Endothelial cell of umbilical vein (primary cell): ENCODE results near the gene GTF2E1. TPM values are rescaled to one million over a fixed set of nuclear protein-coding genes. Genes with fewer than 3 reads are reported as not detected.

Experiments used
- BruUV-seq: library from RNA; stranded (reverse); fragments of 400-500 nt; replicated peaks from 2 replicates; lab custom pipeline; 2021; lab: Mats Ljungman, UMichigan
- CTCF ChIA-PET: fragments of 300-600, 350-600 bp; sonication (Branson Sonifier 250); formaldehyde crosslinking; loops from one replicate; lab custom pipeline; 2021; ENCODE audit warnings: antibody characterized with exemption, inconsistent platforms; lab: Charles Lee
- POLR2A ChIA-PET: fragments of 300-600, 350-600 bp; sonication (Branson Sonifier 250); formaldehyde crosslinking; loops from one replicate; lab custom pipeline; 2021; ENCODE audit warnings: antibody characterized with exemption, inconsistent platforms; lab: Charles Lee
- DNase-seq: peaks from one replicate; pipeline ENCODE4 v3.0.0-alpha.2; 2011; ENCODE audit warnings: low read depth, low spot score
- FAIRE-seq: peaks from 2 replicates; lab custom pipeline; 2011; peaks lifted over from hg19 to GRCh38; lab: Jason Lieb, UNC
- H2AFZ ChIP-seq: 2 replicates; pipeline ENCODE4 v1.6.0; 2012; ENCODE audit warnings: low read depth, low read length, control low read depth, inconsistent platforms
- H3K27ac ChIP-seq: 2 replicates; pipeline ENCODE4 v1.5.1; 2011; ENCODE audit warnings: low read depth, mild to moderate bottlenecking, control low read depth, low read length, moderate library complexity; ENCODE audit not compliant: insufficient read depth
- H3K27me3 ChIP-seq, 2 experiments: 2 replicates each; pipeline versions ENCODE4 v1.6.0 to v1.6.1; 2011; ENCODE audit warnings: low read length in 2 of 2, mixed read lengths in 1 of 2; ENCODE audit not compliant: control insufficient read depth in 2 of 2, insufficient read depth in 2 of 2
- H3K36me3 ChIP-seq, 2 experiments: 2 replicates in 1 of 2; 3 replicates in 1 of 2; pipeline ENCODE4 v1.5.1; 2011; ENCODE audit warnings: low read length in 2 of 2, mild to moderate bottlenecking in 1 of 2, moderate library complexity in 1 of 2; ENCODE audit not compliant: control insufficient read depth in 2 of 2, insufficient read depth in 2 of 2; ENCODE audit errors: extremely low read depth in 1 of 2
- H3K4me1 ChIP-seq: 3 replicates; pipeline ENCODE4 v1.5.1; 2011; ENCODE audit warnings: mild to moderate bottlenecking, low read length; ENCODE audit not compliant: control insufficient read depth, insufficient read depth; ENCODE audit errors: extremely low read depth
- H3K4me2 ChIP-seq: 2 replicates; pipeline ENCODE4 v1.6.1; 2011; ENCODE audit warnings: low read length, control low read depth, mixed read lengths; ENCODE audit not compliant: insufficient read depth
- H3K4me3 ChIP-seq, 3 experiments: fragments of 200-600 bp in 1 of 3; sonication (generic), shearing (Covaris generic) in 1 of 3; replicated peaks in 1 of 3; 2 replicates each; pipeline ENCODE4 v1.5.1; 2011 to 2016; ENCODE audit warnings: control low read depth in 3 of 3, low read length in 3 of 3, mild to moderate bottlenecking in 2 of 3, inconsistent platforms in 1 of 3, low read depth in 1 of 3, moderate library complexity in 1 of 3; ENCODE audit not compliant: insufficient read depth in 1 of 3
- H3K79me2 ChIP-seq: 2 replicates; pipeline ENCODE4 v1.6.0; 2012; ENCODE audit warnings: low read length, inconsistent platforms; ENCODE audit not compliant: control insufficient read depth, insufficient read depth
- H3K9ac ChIP-seq: replicated peaks from 2 replicates; pipeline ENCODE3; 2011; ENCODE audit warnings: low read length, control low read depth; ENCODE audit not compliant: insufficient read depth; ENCODE audit errors: extremely low read depth
- H3K9me1 ChIP-seq: replicated peaks from 3 replicates; pipeline ENCODE4 v1.6.0; 2011; ENCODE audit warnings: mild to moderate bottlenecking, low read length; ENCODE audit not compliant: control insufficient read depth, insufficient read depth; ENCODE audit errors: extremely low read depth
- H3K9me3 ChIP-seq: replicated peaks from 2 replicates; pipeline ENCODE4 v1.5.1; 2012; ENCODE audit warnings: low read length, inconsistent platforms; ENCODE audit not compliant: control insufficient read depth, insufficient read depth
- H4K20me1 ChIP-seq: replicated peaks from 2 replicates; pipeline ENCODE3; 2011; ENCODE audit warnings: mild to moderate bottlenecking, low read length; ENCODE audit not compliant: control insufficient read depth, insufficient read depth; ENCODE audit errors: extremely low read depth
- EZH2 ChIP-seq: IDR thresholded peaks from 2 replicates; pipeline ENCODE4 v1.6.1; 2012; ENCODE audit warnings: borderline replicate concordance, low read depth, mild to moderate bottlenecking, moderate library complexity, low read length, inconsistent platforms; ENCODE audit not compliant: severe bottlenecking
- FOS ChIP-seq: IDR thresholded peaks from 2 replicates; pipeline ENCODE4 v1.6.1; 2011; ENCODE audit warnings: mild to moderate bottlenecking, low read length, moderate library complexity, borderline replicate concordance; ENCODE audit not compliant: insufficient read depth
- GATA2 ChIP-seq: IDR thresholded peaks from 2 replicates; pipeline ENCODE4 v1.7.0; 2011; ENCODE audit warnings: low read depth, mild to moderate bottlenecking, moderate library complexity, mixed read lengths, low read length; ENCODE audit not compliant: insufficient read length, insufficient read depth
- JUN ChIP-seq: IDR thresholded peaks from 2 replicates; pipeline ENCODE4 v1.6.1; 2011; ENCODE audit warnings: borderline replicate concordance, low read depth; ENCODE audit not compliant: insufficient read length, insufficient read depth
- MYC ChIP-seq: IDR thresholded peaks from one replicate; pipeline ENCODE4 v1.6.1; 2011; ENCODE audit warnings: mild to moderate bottlenecking, low read depth, low read length
- POLR2A ChIP-seq: IDR thresholded peaks from 2 replicates; pipeline ENCODE4 v1.6.1; 2012; ENCODE audit warnings: low read depth, mild to moderate bottlenecking, control low read depth, low read length
- POLR2AphosphoS5 ChIP-seq: IDR thresholded peaks from 2 replicates; pipeline ENCODE4 v1.6.1; 2012; ENCODE audit warnings: low read depth, mild to moderate bottlenecking, control low read depth, low read length, moderate library complexity; ENCODE audit not compliant: insufficient read depth
- dilution Hi-C: fragments of 300-500 bp; cut with MboI; formaldehyde crosslinking; loops from one replicate; pipeline ENCODE4 v1.15.0; 2019; ENCODE audit warnings: low sequenced_read_pairs; ENCODE audit not compliant: extremely low pct_ligation_motif_present
- intact Hi-C: fragments of 100-400 bp; cut with micrococcal nuclease; formaldehyde crosslinking; loops from one replicate; pipeline ENCODE4 v1.10.0; 2022
- polyA plus RNA-seq, 4 experiments: library from polyadenylated mRNA; depleted of rRNA in 3 of 4; stranded (reverse) in 3 of 4; unstranded in 1 of 4; fragments of >200 nt; gene quantifications; 2 replicates each; pipeline versions ENCODE4 v1.2.1 to v1.2.3, GENCODE V29; 2011 to 2012; ENCODE audit warnings: missing spikeins in 1 of 4
- total RNA-seq: library from RNA; stranded (reverse); gene quantifications from 2 replicates; pipeline ENCODE4 v1.2.3, GENCODE V29; 2021
- TF ChIP-seq, protein P1 (sequence below), 2 donors: IDR thresholded peaks; 1 replicate in 1 of 2; 2 replicates in 1 of 2; pipeline ENCODE4 v1.5.1; 2011; ENCODE audit warnings: low read length in 2 of 2, mild to moderate bottlenecking in 2 of 2, moderate library complexity in 2 of 2, control low read depth in 1 of 2, inconsistent platforms in 1 of 2, low read depth in 1 of 2; ENCODE audit not compliant: insufficient read depth in 1 of 2; ENCODE audit errors: extremely low read depth in 1 of 2
- TF ChIP-seq, protein P2 (sequence below): IDR thresholded peaks from 2 replicates; pipeline ENCODE4 v1.6.1; 2011; ENCODE audit not compliant: insufficient read depth, insufficient read length

GTF2E1 gene
- total and polyA plus RNA-seq, 2 donors (not counting 3 experiments of a cell fraction or from before 2014, with no cell fraction given): 10.6 to 27.7 TPM

DNA sequence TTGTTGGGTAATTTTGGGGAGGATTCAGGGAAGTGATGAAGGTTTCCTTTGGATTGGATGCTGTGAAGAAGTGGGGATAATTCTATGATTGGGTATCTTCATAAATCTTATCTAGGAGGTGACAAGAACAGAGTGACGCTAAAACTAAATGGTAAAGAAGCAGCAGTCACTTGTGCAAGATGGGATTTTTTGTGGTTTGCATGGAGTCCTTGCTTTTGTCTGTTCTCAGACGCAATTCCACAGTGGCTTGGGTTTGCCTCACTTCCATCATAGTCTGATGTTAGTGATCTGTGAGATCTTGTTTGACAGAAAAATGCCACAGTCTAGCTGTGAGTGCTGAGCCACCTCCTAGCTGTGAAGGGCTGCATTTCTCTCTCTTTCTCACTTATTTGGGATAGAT lies 26.9 kb downstream of the GTF2E1 start:
- Histone ChIP-seq H3K79me2 (peaks cover 33% of the 10 kb centered on the region), H3K9me3 (no peaks in the 10 kb centered on the region), H2AFZ (no peak overlapping the region), H4K20me1 (no peaks in the 10 kb centered on the region), H3K27ac (no peak overlapping the region), H3K9ac (no peak overlapping the region), H3K4me2 (no peak overlapping the region), H3K9me1 (no peaks in the 10 kb centered on the region), H3K4me3 (no peak overlapping the region), H3K36me3 (peaks cover 0 to 2% of the 10 kb centered on the region in 2 experiments), H3K4me1 (peaks cover 4% of the 10 kb centered on the region), H3K27me3 (no peaks in the 10 kb centered on the region)
- FAIRE-seq: no peak
- no peak for TF ChIP-seq MYC
- TF ChIP-seq EZH2: no peak
- no TSS peak for BruUV-seq
- POLR2A ChIA-PET: no interaction called here
- CTCF ChIA-PET: interaction anchor here (1.7 to 2.0 kb wide), 2 partner anchors 21 to 25 kb away, joined by 3 to 6 read pairs; no protein-coding TSS in a partner anchor
- dilution Hi-C loops: no loop called here
- intact Hi-C loops: no loop called here
- no peak for DNase-seq

DNA sequence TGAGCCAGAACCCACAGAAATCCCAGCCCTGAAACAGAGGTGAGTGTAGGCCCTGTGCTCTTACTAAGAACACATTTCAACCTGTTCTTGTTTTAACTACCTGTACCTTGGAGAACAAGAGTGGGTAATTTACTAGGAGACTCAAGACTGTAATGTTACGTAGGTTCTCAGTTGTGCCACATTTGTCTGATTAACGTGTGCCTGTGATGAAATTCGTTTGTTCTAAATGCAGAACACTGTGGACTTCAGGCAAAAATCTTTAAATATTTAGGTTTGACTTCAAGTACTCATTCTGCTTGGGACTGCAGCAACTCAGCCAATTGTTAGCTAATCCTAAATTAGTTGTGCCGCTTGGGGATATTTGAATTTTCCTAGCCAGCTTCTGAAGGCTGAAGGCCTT lies 28.3 kb downstream of the GTF2E1 start:
- H3K27ac ChIP-seq: no peak overlapping the region
- no peaks in the 10 kb centered on the region for H3K27me3 ChIP-seq
- H3K9ac ChIP-seq: no peak overlapping the region
- no peaks in the 10 kb centered on the region for H3K9me1 ChIP-seq
- no peaks in the 10 kb centered on the region for H3K9me3 ChIP-seq
- DNase-seq (no peak), FAIRE-seq (no peak)
- H3K4me1 ChIP-seq: peaks cover 4% of the 10 kb centered on the region
- peaks cover 28% of the 10 kb centered on the region for H3K79me2 ChIP-seq
- H3K36me3 ChIP-seq: peaks cover 0 to 6% of the 10 kb centered on the region in 2 experiments
- H3K4me2 ChIP-seq: no peak overlapping the region
- CTCF ChIA-PET: interaction anchor here (1.1 to 1.6 kb wide), 2 partner anchors 14 to 24 kb away, joined by 4 to 7 read pairs; no protein-coding TSS in a partner anchor
- POLR2A ChIA-PET: no interaction called here
- no peak overlapping the region for H2AFZ ChIP-seq
- H4K20me1 ChIP-seq: no peaks in the 10 kb centered on the region
- dilution Hi-C loops: no loop called here
- no peak overlapping the region for H3K4me3 ChIP-seq
- TF ChIP-seq MYC: no peak
- TF ChIP-seq POLR2AphosphoS5: no peak
- no peak for TF ChIP-seq FOS
- TF ChIP-seq JUN: no peak
- TF ChIP-seq EZH2: no peak
- no peak for TF ChIP-seq POLR2A
- no peak for TF ChIP-seq GATA2
- TF ChIP-seq, protein P1, sequence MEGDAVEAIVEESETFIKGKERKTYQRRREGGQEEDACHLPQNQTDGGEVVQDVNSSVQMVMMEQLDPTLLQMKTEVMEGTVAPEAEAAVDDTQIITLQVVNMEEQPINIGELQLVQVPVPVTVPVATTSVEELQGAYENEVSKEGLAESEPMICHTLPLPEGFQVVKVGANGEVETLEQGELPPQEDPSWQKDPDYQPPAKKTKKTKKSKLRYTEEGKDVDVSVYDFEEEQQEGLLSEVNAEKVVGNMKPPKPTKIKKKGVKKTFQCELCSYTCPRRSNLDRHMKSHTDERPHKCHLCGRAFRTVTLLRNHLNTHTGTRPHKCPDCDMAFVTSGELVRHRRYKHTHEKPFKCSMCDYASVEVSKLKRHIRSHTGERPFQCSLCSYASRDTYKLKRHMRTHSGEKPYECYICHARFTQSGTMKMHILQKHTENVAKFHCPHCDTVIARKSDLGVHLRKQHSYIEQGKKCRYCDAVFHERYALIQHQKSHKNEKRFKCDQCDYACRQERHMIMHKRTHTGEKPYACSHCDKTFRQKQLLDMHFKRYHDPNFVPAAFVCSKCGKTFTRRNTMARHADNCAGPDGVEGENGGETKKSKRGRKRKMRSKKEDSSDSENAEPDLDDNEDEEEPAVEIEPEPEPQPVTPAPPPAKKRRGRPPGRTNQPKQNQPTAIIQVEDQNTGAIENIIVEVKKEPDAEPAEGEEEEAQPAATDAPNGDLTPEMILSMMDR (IDR thresholded peaks at IDR 0.05; ENCODE audit: extremely low read depth in 1 of 2, insufficient read depth in 1 of 2, low read depth in 1 of 2, low read length in 2 of 2): no peak
- TF ChIP-seq, protein P2, sequence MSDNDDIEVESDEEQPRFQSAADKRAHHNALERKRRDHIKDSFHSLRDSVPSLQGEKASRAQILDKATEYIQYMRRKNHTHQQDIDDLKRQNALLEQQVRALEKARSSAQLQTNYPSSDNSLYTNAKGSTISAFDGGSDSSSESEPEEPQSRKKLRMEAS: no peak
- intact Hi-C loops: no loop called here
- no TSS peak for BruUV-seq
